ENCODE results near the gene DYRK1A. TPM values are rescaled to one million over a fixed set of nuclear protein-coding genes. Genes with fewer than 3 reads are reported as not detected.

DYRK1A gene
- total RNA-seq, 2 donors from 2014 or later = 57.5 to 57.7 TPM

GRCh38 chr21:37451446-37451845 is 84.9 kb downstream of the DYRK1A start:
- H3K4me3 ChIP-seq = no peak overlapping the region
- DNase-seq = no peak
- H3K27me3 ChIP-seq = no peaks in the 10 kb centered on the region
- intact Hi-C loops (cut with DNase I) = no loop called here
- no peak overlapping the region for H3K27ac ChIP-seq
- no peak overlapping the region for H3K9ac ChIP-seq (ENCODE audit: low read depth in 2 of 2, low read length in 2 of 2)
- peaks cover 10% of the 10 kb centered on the region for H3K4me1 ChIP-seq
- no peak for TF ChIP-seq CTCF (IDR thresholded peaks at IDR 0.05)
- H3K9me3 ChIP-seq = no peaks in the 10 kb centered on the region
- no peaks in the 10 kb centered on the region for H3K36me3 ChIP-seq

GRCh38 chr21:37452227-37452626 is 85.7 kb downstream of the DYRK1A start:
- intact Hi-C loops (cut with DNase I) = no loop called here
- no peak for TF ChIP-seq CTCF (IDR thresholded peaks at IDR 0.05)
- Histone ChIP-seq H3K36me3 (no peaks in the 10 kb centered on the region), H3K9ac (ENCODE audit: low read depth in 2 of 2, low read length in 2 of 2) (no peak overlapping the region), H3K4me1 (peaks cover 6% of the 10 kb centered on the region), H3K27me3 (no peaks in the 10 kb centered on the region), H3K27ac (no peak overlapping the region), H3K4me3 (no peak overlapping the region), H3K9me3 (no peaks in the 10 kb centered on the region)
- no peak for DNase-seq

DNA sequence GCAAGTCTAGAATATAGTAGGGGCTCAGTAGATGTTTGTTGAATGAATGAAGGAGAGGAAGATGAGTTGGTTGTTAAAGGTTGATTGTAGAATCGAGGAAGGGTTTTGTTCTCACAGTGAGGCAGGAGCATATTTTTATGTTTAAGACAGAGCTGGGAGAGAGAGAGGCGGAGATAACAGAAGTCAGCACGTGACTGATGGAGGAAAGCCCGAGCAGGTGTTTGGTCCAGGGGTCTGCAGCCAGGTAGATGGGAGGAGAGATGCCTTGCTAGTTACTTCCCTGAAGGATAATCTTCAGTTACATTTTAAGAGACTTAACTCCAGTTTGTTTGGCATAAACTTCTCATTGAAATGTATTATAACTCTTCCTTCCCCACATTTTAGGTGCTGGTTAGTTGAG is 86.8 kb downstream of the DYRK1A start:
- peaks cover 5% of the 10 kb centered on the region for H3K4me1 ChIP-seq
- no peak for TF ChIP-seq CTCF (IDR thresholded peaks at IDR 0.05)
- no peak overlapping the region for H3K27ac ChIP-seq
- H3K36me3 ChIP-seq = no peaks in the 10 kb centered on the region
- no peaks in the 10 kb centered on the region for H3K27me3 ChIP-seq
- no peak for DNase-seq
- H3K9me3 ChIP-seq = no peaks in the 10 kb centered on the region
- no peak overlapping the region for H3K4me3 ChIP-seq
- intact Hi-C loops (cut with DNase I) = no loop called here
- no peak overlapping the region for H3K9ac ChIP-seq (ENCODE audit: low read depth in 2 of 2, low read length in 2 of 2)

GRCh38 chr21:37454869-37455503 is 88.4 kb downstream of the DYRK1A start:
- H3K4me1 ChIP-seq = no peaks in the 10 kb centered on the region
- no peak overlapping the region for H3K4me3 ChIP-seq
- no peak overlapping the region for H3K9ac ChIP-seq (ENCODE audit: low read depth in 2 of 2, low read length in 2 of 2)
- no peak overlapping the region for H3K27ac ChIP-seq
- DNase-seq = no peak
- H3K36me3 ChIP-seq = no peaks in the 10 kb centered on the region
- no peaks in the 10 kb centered on the region for H3K9me3 ChIP-seq
- intact Hi-C loops (cut with DNase I) = no loop called here
- TF ChIP-seq CTCF (IDR thresholded peaks at IDR 0.05) = no peak
- no peaks in the 10 kb centered on the region for H3K27me3 ChIP-seq

DNA sequence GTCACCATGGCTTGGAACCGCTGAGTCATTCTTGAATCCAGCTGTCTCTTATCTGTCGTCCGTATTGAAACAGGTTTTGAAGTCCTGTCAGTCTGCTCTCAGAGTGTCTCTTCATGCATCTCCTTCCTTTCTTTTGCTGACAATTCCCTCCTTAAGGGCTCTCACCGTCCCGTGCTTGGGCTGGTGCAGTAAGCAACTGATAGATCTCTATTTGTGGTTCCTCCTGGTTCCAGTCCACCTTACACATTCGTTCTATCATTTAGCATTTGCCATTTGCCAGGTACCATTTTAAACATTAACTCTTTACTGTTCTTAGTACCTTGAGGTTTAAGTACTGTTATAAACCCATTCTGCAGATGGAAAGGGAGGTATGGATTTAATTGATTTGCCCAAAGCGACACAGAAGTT is 88.9 kb downstream of the DYRK1A start:
- Histone ChIP-seq H3K36me3 (no peaks in the 10 kb centered on the region), H3K4me3 (no peak overlapping the region), H3K9ac (ENCODE audit: low read depth in 2 of 2, low read length in 2 of 2) (no peak overlapping the region), H3K4me1 (no peaks in the 10 kb centered on the region), H3K27ac (no peak overlapping the region), H3K27me3 (no peaks in the 10 kb centered on the region), H3K9me3 (no peaks in the 10 kb centered on the region)
- TF ChIP-seq CTCF (IDR thresholded peaks at IDR 0.05) = no peak
- no peak for DNase-seq
- intact Hi-C loops (cut with DNase I) = no loop called here
